Prostate gland (tissue), 2 donors: Measurements from ENCODE around the gene PSD2. TPM values are rescaled to one million over a fixed set of nuclear protein-coding genes. Genes with fewer than 3 reads are reported as not detected.
A peak's percentile ranks its signal among the peaks of the same experiment; 100 is the strongest.

Source experiments
- DNase-seq: peaks from one replicate; pipeline ENCODE4 v3.0.0-alpha.2; 2019; ENCODE audit warnings: low spot score
- H3K27ac ChIP-seq, 2 donors: fragments of 200-600 bp; sonication (generic); 2 replicates each; pipeline ENCODE4 v1.5.1; 2017 to 2019
- H3K27me3 ChIP-seq: fragments of 200-600 bp; sonication (generic); replicated peaks from 2 replicates; pipeline ENCODE4 v1.5.1; 2019; ENCODE audit not compliant: insufficient read depth
- H3K36me3 ChIP-seq, 2 donors: fragments of 200-600 bp; sonication (generic); 1 replicate in 1 of 2; 2 replicates in 1 of 2; pipeline versions ENCODE4 v1.5.1 to v1.8.1; 2017 to 2019
- H3K4me1 ChIP-seq: fragments of 200-600 bp; sonication (generic); replicated peaks from 2 replicates; pipeline ENCODE4 v1.5.1; 2019
- H3K4me3 ChIP-seq, 2 donors: fragments of 200-600 bp; sonication (generic); 2 replicates each; pipeline ENCODE4 v1.5.1; 2017 to 2019
- H3K9me3 ChIP-seq: fragments of 200-600 bp; sonication (generic); 2 replicates; pipeline ENCODE4 v1.5.1; 2017
- CTCF ChIP-seq, 4 experiments: fragments of 200-600 bp in 2 of 4; fragments of 450-650 bp in 2 of 4; sonication (generic) in 2 of 4; IDR thresholded peaks; 1 replicate in 3 of 4; 2 replicates in 1 of 4; pipeline ENCODE4 v1.5.1; 2016 to 2019; ENCODE audit warnings: antibody characterized with exemption in 4 of 4, mild to moderate bottlenecking in 2 of 4, moderate library complexity in 2 of 4
- POLR2A ChIP-seq: fragments of 450-650 bp; IDR thresholded peaks from one replicate; pipeline ENCODE4 v1.6.1; 2016; ENCODE audit warnings: antibody characterized with exemption, mild to moderate bottlenecking
- POLR2AphosphoS5 ChIP-seq: sonication (generic); formaldehyde crosslinking; IDR thresholded peaks from one replicate; pipeline ENCODE4 v1.6.1; 2017; ENCODE audit warnings: antibody characterized with exemption
- WGBS: methylation state at CpG from one replicate; pipeline ENCODE4 v1.1.5; 2018; 5-methylcytosine and 5-hydroxymethylcytosine counted together
- intact Hi-C: fragments of 100-400 bp; cut with DNase I; formaldehyde crosslinking; loops from one replicate; pipeline ENCODE4 v1.14.2; 2022
- total RNA-seq, 2 donors: library from RNA; depleted of rRNA; stranded (reverse); fragments of >200 nt; gene quantifications; one replicate each; pipeline ENCODE4 v1.1.0, GENCODE V29; 2016

PSD2 gene
- total RNA-seq, 2 donors from 2014 or later = 0.46 to 0.74 TPM

GRCh38 chr5:139774980-139775661 lies 20.5 kb upstream of the PSD2 start:
- Histone ChIP-seq H3K27ac (no peak overlapping the region), H3K4me1 (no peaks in the 10 kb centered on the region), H3K36me3 (no peaks in the 10 kb centered on the region), H3K4me3 (no peak overlapping the region), H3K27me3 (no peaks in the 10 kb centered on the region), H3K9me3 (no peaks in the 10 kb centered on the region)
- TF ChIP-seq POLR2AphosphoS5 (no peak), CTCF (IDR thresholded peaks at IDR 0.05) (peak; percentile 49 to 85 (median 72))
- intact Hi-C loops = no loop called here
- DNase-seq = peak; percentile 40
- 30% methylated on average over 29 of the region's 32 CpGs for WGBS

- DNase-seq = no peak
- H3K27ac ChIP-seq = no peak overlapping the region
- no peaks in the 10 kb centered on the region for H3K36me3 ChIP-seq
- intact Hi-C loops = no loop called here
- no peaks in the 10 kb centered on the region for H3K9me3 ChIP-seq
- H3K4me1 ChIP-seq = no peaks in the 10 kb centered on the region
- no peak overlapping the region for H3K4me3 ChIP-seq
- 91% methylated on average over 7 of the region's 7 CpGs for WGBS
- TF ChIP-seq CTCF (IDR thresholded peaks at IDR 0.05) (no peak), POLR2AphosphoS5 (no peak), POLR2A (no peak)
- H3K27me3 ChIP-seq = no peaks in the 10 kb centered on the region
These were observed 19.7 kb upstream of the PSD2 start for GRCh38 chr5:139775872-139776271.

GRCh38 chr5:139776861-139777260 lies 18.7 kb upstream of the PSD2 start:
- H3K9me3 ChIP-seq = no peaks in the 10 kb centered on the region
- no peaks in the 10 kb centered on the region for H3K4me1 ChIP-seq
- H3K27ac ChIP-seq = no peak overlapping the region
- intact Hi-C loops = no loop called here
- no peak overlapping the region for H3K4me3 ChIP-seq
- no peaks in the 10 kb centered on the region for H3K27me3 ChIP-seq
- H3K36me3 ChIP-seq = no peaks in the 10 kb centered on the region
- 89% methylated on average over 1 of the region's 1 CpG for WGBS
- TF ChIP-seq CTCF (IDR thresholded peaks at IDR 0.05) (no peak), POLR2AphosphoS5 (no peak), POLR2A (no peak)
- DNase-seq = no peak

GRCh38 chr5:139783436-139783965 lies 12.1 kb upstream of the PSD2 start:
- no peak for DNase-seq
- WGBS = 67% methylated on average over 7 of the region's 7 CpGs
- Histone ChIP-seq H3K4me1 (no peaks in the 10 kb centered on the region), H3K27ac (no peak overlapping the region), H3K27me3 (no peaks in the 10 kb centered on the region), H3K9me3 (no peaks in the 10 kb centered on the region), H3K36me3 (no peaks in the 10 kb centered on the region), H3K4me3 (no peak overlapping the region)
- intact Hi-C loops = no loop called here
- TF ChIP-seq POLR2A = no peak
- TF ChIP-seq CTCF (IDR thresholded peaks at IDR 0.05) = no peak

GRCh38 chr5:139784488-139784887 lies 11.1 kb upstream of the PSD2 start:
- TF ChIP-seq POLR2A (no peak), POLR2AphosphoS5 (no peak), CTCF (IDR thresholded peaks at IDR 0.05) (no peak)
- DNase-seq = no peak
- Histone ChIP-seq H3K27me3 (no peaks in the 10 kb centered on the region), H3K36me3 (no peaks in the 10 kb centered on the region), H3K4me3 (no peak overlapping the region), H3K27ac (no peak overlapping the region), H3K4me1 (no peaks in the 10 kb centered on the region), H3K9me3 (no peaks in the 10 kb centered on the region)
- 98% methylated on average over 3 of the region's 3 CpGs for WGBS
- intact Hi-C loops = no loop called here
